GM12873 (cell line): Measurements from ENCODE around the gene TNRC6A.

Experiments
- CTCF ChIP-seq: IDR thresholded peaks from 2 replicates; pipeline ENCODE4 v1.5.1; 2012; ENCODE audit warnings: low read depth, mild to moderate bottlenecking, moderate library complexity, low read length, control low read depth; ENCODE audit not compliant: insufficient read depth; ENCODE audit errors: missing control alignments

Gene TNRC6A

GRCh38 chr16:24701521-24701951 lies 27.9 kb upstream of the TNRC6A start:
- TF ChIP-seq CTCF, result no peak

GRCh38 chr16:24713379-24713778 lies 16.1 kb upstream of the TNRC6A start:
- TF ChIP-seq CTCF, result no peak

- TF ChIP-seq CTCF, result no peak
Measured at GRCh38 chr16:24717411-24717810, 12.0 kb upstream of the TNRC6A start.

GRCh38 chr16:24718967-24719521 lies 10.4 kb upstream of the TNRC6A start:
- no peak for TF ChIP-seq CTCF

GRCh38 chr16:24721830-24722238 lies 7.6 kb upstream of the TNRC6A start:
- no peak for TF ChIP-seq CTCF

- no peak for TF ChIP-seq CTCF
Measured at GRCh38 chr16:24723663-24724062, 5.8 kb upstream of the TNRC6A start.

- TF ChIP-seq CTCF, result no peak
Measured at GRCh38 chr16:24728011-24728410, 1.4 kb upstream of the TNRC6A start.
